Left lung (tissue), 10 donors: ENCODE measurements around the gene ST8SIA2. TPM values are rescaled to one million over a fixed set of nuclear protein-coding genes. Genes with fewer than 3 reads are reported as not detected.

Experiments used
- ATAC-seq: fragments of 200-7000 bp; cut with Tn5 transposase; one replicate; pipeline ENCODE4 v1.9.1; 2020; ENCODE audit warnings: moderate library complexity
- DNase-seq, 4 donors: peaks; one replicate each; pipeline ENCODE4 v3.0.0-alpha.2; 2013 to 2020
- H3K27ac ChIP-seq, 2 donors: fragments of 200-600 bp; sonication (generic) in 1 of 2; one replicate each; pipeline versions ENCODE4 v1.5.0 to v1.8.0; 2020 to 2021
- H3K27me3 ChIP-seq, 2 donors: fragments of 200-600 bp; sonication (generic) in 1 of 2; one replicate each; pipeline versions ENCODE4 v1.5.0 to v1.8.0; 2020 to 2021
- H3K36me3 ChIP-seq, 2 donors: fragments of 200-600 bp; sonication (generic) in 1 of 2; one replicate each; pipeline versions ENCODE4 v1.5.0 to v1.8.0; 2020 to 2021
- H3K4me1 ChIP-seq, 2 donors: fragments of 200-600 bp; one replicate each; pipeline ENCODE4 v1.8.0; 2021
- H3K4me3 ChIP-seq, 2 donors: fragments of 200-600 bp; sonication (generic) in 1 of 2; one replicate each; pipeline versions ENCODE4 v1.5.0 to v1.8.0; 2020 to 2021; ENCODE audit warnings: mild to moderate bottlenecking in 1 of 2
- H3K9me3 ChIP-seq, 2 donors: fragments of 200-600 bp; sonication (generic) in 1 of 2; one replicate each; pipeline versions ENCODE4 v1.5.0 to v1.8.0; 2020 to 2021
- intact Hi-C, 2 donors: fragments of 100-400 bp; cut with DNase I; formaldehyde crosslinking; loops; one replicate each; pipeline versions ENCODE4 v1.11.2 to v1.14.2; 2022
- polyA plus RNA-seq, 6 donors: library from polyadenylated mRNA; unstranded; fragments of 120-200 nt; gene quantifications; one replicate each; pipeline ENCODE4 v1.2.1, GENCODE V29; 2013; ENCODE audit not compliant: insufficient read length in 6 of 6
- total RNA-seq, 2 donors: library from RNA; stranded (reverse); fragmentation: NEBNext Ultra II Directional; extraction: Animal tissue kit (Norgen Biotek cat#: 25700); gene quantifications; one replicate each; pipeline ENCODE4 v1.2.1, GENCODE V29; 2021
- TF ChIP-seq, protein P1 (sequence below), 2 donors: fragments of 200-600 bp; sonication (generic) in 1 of 2; IDR thresholded peaks; one replicate each; pipeline versions ENCODE4 v1.5.0 to v1.8.0; 2021; ENCODE audit warnings: antibody characterized with exemption in 2 of 2
- donor health status: DM: no; HTN: yes; CAD: no.
- donor health status: DM: no; HTN: no; CAD: no.

The ST8SIA2 gene
- total and polyA plus RNA-seq, 8 donors: 0.50 to 6.1 (median 4.7) TPM; not detected in 1

DNA sequence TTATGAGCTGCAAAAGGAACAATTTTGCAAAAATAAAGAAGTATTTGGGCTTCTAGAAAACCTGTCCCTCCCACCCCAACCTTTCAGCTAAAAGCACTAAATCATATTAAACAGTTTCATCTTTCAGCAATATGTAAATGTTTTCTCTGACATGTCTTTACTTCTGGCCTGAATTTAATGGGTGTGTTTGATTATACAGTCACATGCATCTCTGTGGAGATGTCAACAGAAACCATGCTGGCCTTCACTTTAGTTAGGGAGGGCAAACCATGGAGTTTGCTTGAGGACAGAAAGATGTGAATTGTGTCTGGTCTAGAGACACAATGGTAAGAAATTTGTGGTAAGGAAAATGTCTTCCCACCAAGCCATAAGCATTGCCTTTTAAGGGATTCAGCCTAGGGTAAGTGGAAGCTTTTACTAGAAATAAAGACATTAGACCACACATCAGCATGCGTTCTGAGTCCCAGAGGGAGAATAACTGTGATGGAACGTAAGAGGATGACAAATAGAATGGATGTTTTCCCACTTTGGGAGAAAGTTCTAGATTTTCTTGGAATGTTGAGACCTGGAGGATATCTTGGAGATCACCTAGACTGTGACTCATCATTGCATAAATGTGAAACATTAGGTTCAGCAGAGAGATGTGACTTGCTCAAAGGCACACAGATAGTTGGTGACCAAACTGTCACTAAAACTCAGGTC lies 68.9 kb downstream of the ST8SIA2 start:
- Histone ChIP-seq H3K4me1 (no peaks in the 10 kb centered on the region), H3K27me3 (no peaks in the 10 kb centered on the region), H3K27ac (no peak overlapping the region), H3K9me3 (no peaks in the 10 kb centered on the region), H3K4me3 (no peak overlapping the region), H3K36me3 (no peaks in the 10 kb centered on the region)
- TF ChIP-seq, protein P1, sequence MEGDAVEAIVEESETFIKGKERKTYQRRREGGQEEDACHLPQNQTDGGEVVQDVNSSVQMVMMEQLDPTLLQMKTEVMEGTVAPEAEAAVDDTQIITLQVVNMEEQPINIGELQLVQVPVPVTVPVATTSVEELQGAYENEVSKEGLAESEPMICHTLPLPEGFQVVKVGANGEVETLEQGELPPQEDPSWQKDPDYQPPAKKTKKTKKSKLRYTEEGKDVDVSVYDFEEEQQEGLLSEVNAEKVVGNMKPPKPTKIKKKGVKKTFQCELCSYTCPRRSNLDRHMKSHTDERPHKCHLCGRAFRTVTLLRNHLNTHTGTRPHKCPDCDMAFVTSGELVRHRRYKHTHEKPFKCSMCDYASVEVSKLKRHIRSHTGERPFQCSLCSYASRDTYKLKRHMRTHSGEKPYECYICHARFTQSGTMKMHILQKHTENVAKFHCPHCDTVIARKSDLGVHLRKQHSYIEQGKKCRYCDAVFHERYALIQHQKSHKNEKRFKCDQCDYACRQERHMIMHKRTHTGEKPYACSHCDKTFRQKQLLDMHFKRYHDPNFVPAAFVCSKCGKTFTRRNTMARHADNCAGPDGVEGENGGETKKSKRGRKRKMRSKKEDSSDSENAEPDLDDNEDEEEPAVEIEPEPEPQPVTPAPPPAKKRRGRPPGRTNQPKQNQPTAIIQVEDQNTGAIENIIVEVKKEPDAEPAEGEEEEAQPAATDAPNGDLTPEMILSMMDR (IDR thresholded peaks at IDR 0.05): no peak
- DNase-seq: no peak
- intact Hi-C loops: no loop called here
- no peak for ATAC-seq

DNA sequence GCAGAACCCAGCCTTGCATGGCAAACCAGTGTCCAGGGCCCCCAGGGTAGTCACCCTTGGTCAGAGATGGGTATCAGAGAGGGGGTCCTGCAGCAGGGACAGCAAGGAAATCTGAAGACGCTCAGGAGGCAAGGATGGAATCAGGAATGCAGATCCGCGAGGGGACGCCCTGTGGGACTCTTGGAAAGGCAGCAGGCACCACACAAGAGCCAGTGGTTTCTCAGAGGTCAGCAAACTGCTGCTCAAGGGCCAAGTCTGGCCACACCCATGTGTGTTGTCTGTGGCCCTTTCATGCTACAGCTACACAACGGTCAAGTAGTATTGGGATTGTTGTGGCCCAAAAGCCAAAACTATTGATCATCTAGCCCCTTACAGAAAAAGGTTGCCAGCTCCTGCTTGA lies 69.7 kb downstream of the ST8SIA2 start:
- no peaks in the 10 kb centered on the region for H3K27me3 ChIP-seq
- TF ChIP-seq, protein P1 (IDR thresholded peaks at IDR 0.05): no peak
- H3K27ac ChIP-seq: no peak overlapping the region
- H3K4me1 ChIP-seq: no peaks in the 10 kb centered on the region
- intact Hi-C loops: no loop called here
- DNase-seq (no peak), ATAC-seq (no peak)
- no peaks in the 10 kb centered on the region for H3K36me3 ChIP-seq
- H3K9me3 ChIP-seq: no peaks in the 10 kb centered on the region
- no peak overlapping the region for H3K4me3 ChIP-seq

DNA sequence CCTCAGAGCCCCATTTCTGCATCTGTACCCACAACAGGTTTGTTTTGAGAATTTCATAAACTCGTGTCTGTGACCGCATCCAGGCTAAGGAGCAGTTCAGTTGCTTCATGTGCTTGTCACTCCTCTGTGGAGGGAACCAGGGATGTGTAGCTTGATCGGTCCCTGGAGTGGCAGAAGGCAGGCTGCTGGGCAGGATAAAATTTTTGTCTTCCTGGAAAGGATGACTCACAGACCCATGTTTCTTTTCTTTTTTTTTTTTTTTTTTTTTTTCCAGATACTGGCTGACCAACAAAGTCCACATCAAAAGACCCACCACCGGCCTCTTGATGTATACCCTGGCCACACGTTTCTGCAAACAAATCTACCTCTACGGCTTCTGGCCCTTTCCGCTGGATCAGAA lies 70.1 kb downstream of the ST8SIA2 start:
- no peak overlapping the region for H3K27ac ChIP-seq
- no peaks in the 10 kb centered on the region for H3K36me3 ChIP-seq
- no peak for ATAC-seq
- no peaks in the 10 kb centered on the region for H3K4me1 ChIP-seq
- TF ChIP-seq, protein P1 (IDR thresholded peaks at IDR 0.05): no peak
- H3K27me3 ChIP-seq: no peaks in the 10 kb centered on the region
- no peaks in the 10 kb centered on the region for H3K9me3 ChIP-seq
- DNase-seq: no peak
- intact Hi-C loops: no loop called here
- no peak overlapping the region for H3K4me3 ChIP-seq

DNA sequence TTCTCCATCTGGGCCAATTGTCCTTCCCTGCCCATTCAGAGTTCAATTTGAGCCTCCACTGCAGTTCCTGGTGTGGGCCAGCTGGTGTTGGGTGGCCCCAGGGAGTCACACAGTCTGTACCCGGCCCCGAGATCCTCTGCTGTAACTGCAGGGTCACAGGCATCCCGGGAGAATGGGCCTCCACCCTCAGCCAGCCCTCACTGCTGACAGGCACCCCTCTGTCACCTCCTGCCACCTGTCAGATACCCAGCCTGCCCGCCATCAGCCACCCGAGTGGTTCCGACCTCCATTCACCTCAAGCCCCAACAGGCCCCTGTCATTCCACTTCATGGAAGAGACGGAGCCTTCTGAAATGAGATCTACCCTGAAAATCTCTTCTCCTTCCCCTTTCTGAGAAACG lies 73.2 kb downstream of the ST8SIA2 start:
- TF ChIP-seq, protein P1 (IDR thresholded peaks at IDR 0.05): no peak
- intact Hi-C loops: no loop called here
- Histone ChIP-seq H3K4me1 (no peaks in the 10 kb centered on the region), H3K4me3 (no peak overlapping the region), H3K27ac (no peak overlapping the region), H3K9me3 (no peaks in the 10 kb centered on the region), H3K36me3 (no peaks in the 10 kb centered on the region), H3K27me3 (no peaks in the 10 kb centered on the region)
- ATAC-seq (no peak), DNase-seq (no peak)

DNA sequence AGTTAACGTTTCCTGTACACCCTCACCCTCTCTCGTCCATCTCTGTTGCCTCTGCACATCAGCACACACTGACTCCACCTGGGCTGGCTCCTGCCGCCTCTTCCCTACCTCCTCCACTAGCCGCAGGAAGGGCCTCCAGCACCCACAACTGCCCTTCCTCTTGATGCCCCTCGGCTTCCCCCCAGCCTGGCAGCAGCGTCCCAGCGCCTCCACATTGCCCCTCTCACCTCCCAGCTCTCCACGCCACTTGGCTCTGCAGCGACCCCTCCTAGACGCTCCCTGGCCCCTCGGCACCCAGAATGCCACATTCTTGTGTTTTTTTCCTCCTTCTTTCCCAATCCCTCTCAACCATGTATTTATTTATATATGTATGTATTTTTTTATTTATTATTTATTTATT lies 73.6 kb downstream of the ST8SIA2 start:
- TF ChIP-seq, protein P1 (IDR thresholded peaks at IDR 0.05): no peak
- Histone ChIP-seq H3K4me1 (no peaks in the 10 kb centered on the region), H3K4me3 (no peak overlapping the region), H3K27ac (no peak overlapping the region), H3K27me3 (no peaks in the 10 kb centered on the region), H3K36me3 (no peaks in the 10 kb centered on the region), H3K9me3 (no peaks in the 10 kb centered on the region)
- intact Hi-C loops: no loop called here
- DNase-seq (no peak), ATAC-seq (no peak)
